Activated naive CD8-positive, alpha-beta T cell treated with anti-CD3 and anti-CD28 coated beads, Interleukin-2, amount 10 ng/mL, durations not matched to agents 7 days and 5 days (primary cell): ENCODE measurements around the gene C2orf68. TPM values are rescaled to one million over a fixed set of nuclear protein-coding genes. Genes with fewer than 3 reads are reported as not detected.
A peak's percentile ranks its signal among the peaks of the same experiment; 100 is the strongest.
"Not testable (repeated sequence)": the region's sequence is repeated elsewhere in the genome, so short reads cannot be mapped to it uniquely, and the experiment has no call there.

Experiments
- ATAC-seq: fragments of 150-1000 bp; cut with Tn5 transposase; one replicate; pipeline ENCODE4 v1.10.0; 2021; ENCODE audit warnings: low read depth, moderate library complexity
- POLR2A ChIA-PET: fragments of 350-600 bp; sonication (Branson Sonifier 250); formaldehyde crosslinking; loops from one replicate; lab custom pipeline; 2021; ENCODE audit warnings: antibody characterized with exemption; lab: Charles Lee
- DNase-seq: peaks from one replicate; pipeline ENCODE4 v3.0.0; 2021
- H3K27ac Mint-ChIP-seq: one replicate; pipeline ENCODE4 v1.8.0; 2022; ENCODE audit warnings: mild to moderate bottlenecking, mixed read lengths
- H3K27me3 Mint-ChIP-seq: one replicate; pipeline ENCODE4 v1.8.0; 2022; ENCODE audit warnings: mild to moderate bottlenecking, moderate library complexity, mixed read lengths
- H3K36me3 Mint-ChIP-seq: one replicate; pipeline ENCODE4 v1.8.0; 2021; ENCODE audit warnings: mild to moderate bottlenecking, mixed read lengths
- H3K4me1 Mint-ChIP-seq: one replicate; pipeline ENCODE4 v1.8.0; 2021; ENCODE audit warnings: mixed read lengths
- H3K4me3 Mint-ChIP-seq: one replicate; pipeline ENCODE4 v1.8.0; 2022; ENCODE audit warnings: mild to moderate bottlenecking, moderate library complexity, mixed read lengths
- H3K9me3 Mint-ChIP-seq: one replicate; pipeline ENCODE4 v1.8.0; 2021; ENCODE audit warnings: mixed read lengths
- total RNA-seq, 2 experiments: library from RNA; stranded (reverse); gene quantifications; one replicate each; pipeline ENCODE4 v1.2.3, GENCODE V29; 2021

C2orf68 gene, protein sequence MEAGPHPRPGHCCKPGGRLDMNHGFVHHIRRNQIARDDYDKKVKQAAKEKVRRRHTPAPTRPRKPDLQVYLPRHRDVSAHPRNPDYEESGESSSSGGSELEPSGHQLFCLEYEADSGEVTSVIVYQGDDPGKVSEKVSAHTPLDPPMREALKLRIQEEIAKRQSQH
- 10 to 100 TPM; 54.7 to 61.2 TPM for total RNA-seq

GRCh38 chr2:85611705-85612587, at the start of gene C2orf68:
Gene C2orf68 (minus strand): TSS chr2:85612066. CDS start chr2:85611984, 82 bp downstream.
- Mint-ChIP-seq H3K4me1 (peaks cover 10% of the 10 kb centered on the region), H3K9me3 (no peaks in the 10 kb centered on the region), H3K27me3 (no peaks in the 10 kb centered on the region), H3K27ac (peak within 1 kb of the TSS; percentile 95), H3K36me3 (peaks cover 8% of the 10 kb centered on the region), H3K4me3 (peak within 1 kb of the TSS; percentile 100)
- peak; percentile 69 for ATAC-seq
- DNase-seq: peak; percentile 89
- POLR2A ChIA-PET: interaction anchor here (0.5 to 4.1 kb wide), 16 partner anchors 9 to 318 kb away, joined by 3 to 37 read pairs (median 4); partner anchors contain the start of genes GGCX, MAT2A, RNF181 and TMEM150A

GRCh38 chr2:85661139-85661858, 49.4 kb upstream of the C2orf68 start:
- H3K4me1 Mint-ChIP-seq: peaks cover 11% of the 10 kb centered on the region
- POLR2A ChIA-PET: no interaction called here
- no peaks in the 10 kb centered on the region for H3K27me3 Mint-ChIP-seq
- H3K27ac Mint-ChIP-seq: no peak overlapping the region
- H3K4me3 Mint-ChIP-seq: no peak overlapping the region
- no peak for ATAC-seq
- no peaks in the 10 kb centered on the region for H3K36me3 Mint-ChIP-seq
- H3K9me3 Mint-ChIP-seq: no peaks in the 10 kb centered on the region
- DNase-seq: no peak

- H3K9me3 Mint-ChIP-seq: no peaks in the 10 kb centered on the region
- POLR2A ChIA-PET: no interaction called here
Observed at GRCh38 chr2:85660725-85661124, 48.9 kb upstream of the C2orf68 start.

DNA sequence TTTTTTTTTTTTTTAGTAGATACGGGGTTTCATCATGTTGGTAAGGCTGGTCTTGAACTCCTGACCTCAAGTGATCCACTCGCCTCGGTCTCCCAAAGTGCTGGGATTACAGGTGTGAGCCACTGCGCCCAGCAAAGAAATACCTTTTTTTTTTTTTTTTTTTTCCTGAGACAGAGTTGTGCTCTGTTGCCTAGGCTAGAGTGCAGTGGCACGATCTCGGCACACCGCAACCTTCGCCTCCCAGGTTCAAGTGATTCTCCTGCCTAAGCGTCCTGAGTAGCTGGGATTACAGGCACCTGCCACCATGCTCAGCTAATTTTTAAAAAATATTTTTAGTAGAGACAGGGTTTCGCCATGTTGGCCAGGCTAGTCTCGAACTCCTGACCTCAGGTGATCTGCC, 48.4 kb upstream of the C2orf68 start:
- DNase-seq, ATAC-seq, H3K4me3 Mint-ChIP-seq, POLR2A ChIA-PET, H3K27ac Mint-ChIP-seq, H3K9me3 Mint-ChIP-seq, H3K27me3 Mint-ChIP-seq, H3K36me3 Mint-ChIP-seq: not testable (repeated sequence)
- peaks cover 14% of the 10 kb centered on the region for H3K4me1 Mint-ChIP-seq

More at GRCh38 chr2:85660725-85661124, 48.9 kb upstream of the C2orf68 start:
- no peak for DNase-seq
- peaks cover 14% of the 10 kb centered on the region for H3K4me1 Mint-ChIP-seq
- no peak overlapping the region for H3K4me3 Mint-ChIP-seq
- no peak overlapping the region for H3K27ac Mint-ChIP-seq
- no peaks in the 10 kb centered on the region for H3K27me3 Mint-ChIP-seq
- no peak for ATAC-seq
- peaks cover 4% of the 10 kb centered on the region for H3K36me3 Mint-ChIP-seq

GRCh38 chr2:85659324-85659981, 47.6 kb upstream of the C2orf68 start:
- Mint-ChIP-seq H3K27ac (no peak overlapping the region), H3K9me3 (no peaks in the 10 kb centered on the region), H3K27me3 (no peaks in the 10 kb centered on the region), H3K4me1 (peaks cover 14% of the 10 kb centered on the region), H3K36me3 (peaks cover 4% of the 10 kb centered on the region), H3K4me3 (peak overlapping the region; percentile 37)
- DNase-seq (no peak), ATAC-seq (peak; percentile 60)
- POLR2A ChIA-PET: interaction anchor here (0.7 kb wide), 1 partner anchor 9 kb away, joined by 3 read pairs; no protein-coding TSS in a partner anchor

DNA sequence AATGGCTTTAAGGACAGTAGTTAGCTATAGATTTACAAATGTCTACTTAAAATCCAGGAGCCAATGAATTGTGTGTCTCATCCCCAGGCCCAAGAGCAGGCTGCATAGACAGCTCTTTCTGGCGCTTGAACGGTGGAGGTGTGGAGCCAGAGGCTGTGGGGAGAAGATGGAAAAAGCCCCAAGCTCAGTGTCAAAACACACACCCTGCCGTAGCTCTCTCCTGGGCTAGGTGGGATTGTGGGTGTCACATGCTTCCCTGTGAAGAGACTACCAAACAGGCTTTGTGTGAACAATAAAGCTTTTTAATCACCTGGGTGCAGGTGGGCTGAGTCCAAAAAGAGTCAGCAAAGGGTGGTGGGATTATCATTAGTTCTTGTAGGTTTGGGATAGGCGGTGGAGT, 45.5 kb upstream of the C2orf68 start:
- H3K36me3 Mint-ChIP-seq, H3K27ac Mint-ChIP-seq, H3K27me3 Mint-ChIP-seq, ATAC-seq, H3K9me3 Mint-ChIP-seq, H3K4me3 Mint-ChIP-seq, DNase-seq: not testable (repeated sequence)
- peaks cover 16% of the 10 kb centered on the region for H3K4me1 Mint-ChIP-seq
- POLR2A ChIA-PET: interaction anchor here (0.7 kb wide), 1 partner anchor 239 kb away, joined by 3 read pairs; no protein-coding TSS in a partner anchor

DNA sequence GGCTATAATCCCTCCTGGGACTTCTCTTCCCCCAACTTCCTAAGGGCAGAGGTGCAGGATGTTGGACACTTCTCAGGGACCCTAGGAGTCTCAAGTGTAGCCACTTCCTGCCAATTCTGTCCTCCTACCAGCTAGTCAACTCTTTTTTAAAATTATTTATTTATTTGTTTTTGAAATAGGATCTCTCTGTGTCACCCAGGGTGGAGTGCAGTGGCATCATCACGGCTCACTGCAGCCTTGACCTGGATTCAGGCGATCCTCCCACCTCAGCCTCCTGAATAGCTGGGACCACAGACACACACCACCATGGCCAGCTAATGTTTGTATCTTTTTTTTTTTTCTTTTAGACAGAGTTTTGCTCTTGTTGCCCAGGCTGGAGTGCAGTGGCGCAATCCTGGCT, 44.6 kb upstream of the C2orf68 start:
- ATAC-seq: no peak
- peaks cover 10% of the 10 kb centered on the region for H3K36me3 Mint-ChIP-seq
- no peaks in the 10 kb centered on the region for H3K9me3 Mint-ChIP-seq
- POLR2A ChIA-PET: interaction anchor here (0.7 kb wide), 1 partner anchor 238 kb away, joined by 3 read pairs; no protein-coding TSS in a partner anchor
- H3K4me1 Mint-ChIP-seq: peaks cover 16% of the 10 kb centered on the region
- H3K4me3 Mint-ChIP-seq: no peak overlapping the region
- no peak overlapping the region for H3K27ac Mint-ChIP-seq
- H3K27me3 Mint-ChIP-seq: no peaks in the 10 kb centered on the region
- no peak for DNase-seq

GRCh38 chr2:85655961-85656417, 44.1 kb upstream of the C2orf68 start:
- H3K27ac Mint-ChIP-seq: no peak overlapping the region

GRCh38 chr2:85653996-85654395, 42.1 kb upstream of the C2orf68 start:
- H3K36me3 Mint-ChIP-seq: peaks cover 18% of the 10 kb centered on the region
- no peak overlapping the region for H3K4me3 Mint-ChIP-seq
- peak overlapping the region; percentile 61 for H3K27ac Mint-ChIP-seq
- POLR2A ChIA-PET: no interaction called here
- no peaks in the 10 kb centered on the region for H3K9me3 Mint-ChIP-seq
- DNase-seq: no peak
- ATAC-seq: no peak
- no peaks in the 10 kb centered on the region for H3K27me3 Mint-ChIP-seq
- H3K4me1 Mint-ChIP-seq: peaks cover 10% of the 10 kb centered on the region

More at GRCh38 chr2:85655961-85656417, 44.1 kb upstream of the C2orf68 start:
- Mint-ChIP-seq H3K9me3 (no peaks in the 10 kb centered on the region), H3K27me3 (no peaks in the 10 kb centered on the region), H3K4me3 (no peak overlapping the region), H3K4me1 (peaks cover 16% of the 10 kb centered on the region), H3K36me3 (peaks cover 11% of the 10 kb centered on the region)
- POLR2A ChIA-PET: no interaction called here
- DNase-seq (no peak), ATAC-seq (no peak)

DNA sequence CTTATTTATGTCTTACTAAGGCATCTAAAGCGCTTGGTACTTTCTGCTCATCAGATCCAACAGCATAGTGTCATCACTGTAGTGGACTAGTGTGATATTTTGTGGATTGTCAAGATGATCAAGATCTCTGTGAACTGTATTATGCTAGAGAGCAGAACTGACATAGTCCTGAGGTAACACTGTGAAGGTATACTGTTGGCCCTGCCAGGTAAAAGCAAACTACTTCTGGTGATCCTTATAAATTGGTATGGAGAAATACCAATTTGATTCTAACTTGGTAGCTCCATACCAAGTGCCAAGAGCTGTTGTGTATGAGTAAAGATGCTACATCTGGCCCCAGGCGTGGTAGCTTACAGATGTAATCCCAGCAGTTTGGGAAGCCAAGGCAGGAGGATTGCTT, 40.2 kb upstream of the C2orf68 start:
- DNase-seq: no peak
- H3K4me1 Mint-ChIP-seq: peaks cover 10% of the 10 kb centered on the region
- POLR2A ChIA-PET: interaction anchor here (0.5 to 1.0 kb wide), 2 partner anchors 90 to 199 kb away, joined by 3 read pairs; no protein-coding TSS in a partner anchor
- no peaks in the 10 kb centered on the region for H3K27me3 Mint-ChIP-seq
- no peak overlapping the region for H3K27ac Mint-ChIP-seq
- H3K9me3 Mint-ChIP-seq: no peaks in the 10 kb centered on the region
- no peak for ATAC-seq
- H3K36me3 Mint-ChIP-seq: peaks cover 27% of the 10 kb centered on the region
- H3K4me3 Mint-ChIP-seq: no peak overlapping the region

- Mint-ChIP-seq H3K27ac (no peak overlapping the region), H3K9me3 (no peaks in the 10 kb centered on the region), H3K36me3 (peaks cover 32% of the 10 kb centered on the region), H3K27me3 (no peaks in the 10 kb centered on the region), H3K4me3 (no peak overlapping the region), H3K4me1 (peaks cover 6% of the 10 kb centered on the region)
- no peak for DNase-seq
- ATAC-seq: no peak
- POLR2A ChIA-PET: interaction anchor here (1.0 kb wide), 1 partner anchor 8 kb away, joined by 3 read pairs; no protein-coding TSS in a partner anchor
Observed at GRCh38 chr2:85651097-85651496, 39.2 kb upstream of the C2orf68 start.

- H3K4me3 Mint-ChIP-seq: no peak overlapping the region
- H3K36me3 Mint-ChIP-seq: peaks cover 34% of the 10 kb centered on the region
- no peak overlapping the region for H3K27ac Mint-ChIP-seq
- POLR2A ChIA-PET: interaction anchor here (1.0 kb wide), 1 partner anchor 9 kb away, joined by 3 read pairs; no protein-coding TSS in a partner anchor
- no peaks in the 10 kb centered on the region for H3K27me3 Mint-ChIP-seq
- ATAC-seq: no peak
- peaks cover 4% of the 10 kb centered on the region for H3K4me1 Mint-ChIP-seq
- no peak for DNase-seq
- no peaks in the 10 kb centered on the region for H3K9me3 Mint-ChIP-seq
Observed at GRCh38 chr2:85650456-85650855, 38.6 kb upstream of the C2orf68 start.
